K562 (cell line): ENCODE results near the gene QRFPR. TPM values are rescaled to one million over a fixed set of nuclear protein-coding genes. Genes with fewer than 3 reads are reported as not detected.

Experiments used
- ATAC-seq: fragments of 200-7000 bp; cut with Tn5 transposase; 3 replicates; pipeline ENCODE4 v1.9.1; 2020; ENCODE audit warnings: moderate library complexity
- BruUV-seq: library from RNA; stranded (reverse); fragments of 400-500 nt; replicated peaks from 2 replicates; lab custom pipeline; 2021; lab: Mats Ljungman, UMichigan
- CTCF ChIA-PET: fragments of 300-600 bp; formaldehyde crosslinking; extraction: SDS; loops from one replicate; lab custom pipeline; 2021; ENCODE audit warnings: low intra/inter-chr PET ratio; lab: Yijun Ruan, JAX
- POLR2A ChIA-PET: fragments of 300-600, 350-650 bp; sonication (Branson Sonifier 250); formaldehyde crosslinking; extraction: SDS; loops from one replicate; lab custom pipeline; 2021; ENCODE audit warnings: antibody characterized with exemption, inconsistent platforms; lab: Yijun Ruan, JAX
- DNase-seq, 4 experiments: peaks; one replicate each; pipeline versions ENCODE4 v3.0.0 to v3.0.0-alpha.2; 2011 to 2018; ENCODE audit warnings: low spot score in 3 of 4, mixed read lengths in 3 of 4; ENCODE audit errors: extremely low read depth in 1 of 4
- FAIRE-seq: peaks from 2 replicates; lab custom pipeline; 2011; peaks lifted over from hg19 to GRCh38; lab: Jason Lieb, UNC
- H2AFZ ChIP-seq: 2 replicates; pipeline ENCODE4 v1.6.0; 2011; ENCODE audit warnings: low read depth, low read length, control low read depth, inconsistent platforms
- H3K27ac ChIP-seq: fragments of 200-600 bp; 3 replicates; pipeline ENCODE4 v1.8.0; 2011; ENCODE audit warnings: low read depth, mild to moderate bottlenecking, control low read depth, inconsistent platforms, low read length, moderate library complexity, mixed read lengths; ENCODE audit errors: extremely low read depth
- H3K27me3 ChIP-seq, 2 experiments: fragments of 300-600 bp in 1 of 2; 2 replicates in 1 of 2; 3 replicates in 1 of 2; pipeline versions ENCODE4 v1.6.0 to v1.8.0; 2011; ENCODE audit warnings: inconsistent platforms in 2 of 2, low read length in 2 of 2, mild to moderate bottlenecking in 1 of 2, mixed read lengths in 1 of 2, moderate library complexity in 1 of 2; ENCODE audit not compliant: control insufficient read depth in 2 of 2, insufficient read depth in 2 of 2
- H3K36me3 ChIP-seq: fragments of 300-600 bp; 3 replicates; pipeline ENCODE4 v1.8.0; 2011; ENCODE audit warnings: mild to moderate bottlenecking, low read length, inconsistent platforms; ENCODE audit not compliant: control insufficient read depth, insufficient read depth
- H3K4me1 ChIP-seq, 2 experiments: fragments of 200-600 bp in 1 of 2; replicated peaks in 1 of 2; 2 replicates in 1 of 2; 3 replicates in 1 of 2; pipeline versions ENCODE4 v1.5.1 to v1.8.0; 2011; ENCODE audit warnings: inconsistent platforms in 2 of 2, low read length in 2 of 2, mild to moderate bottlenecking in 1 of 2, mixed read lengths in 1 of 2, moderate library complexity in 1 of 2; ENCODE audit not compliant: control insufficient read depth in 2 of 2, insufficient read depth in 2 of 2
- H3K4me2 ChIP-seq: 2 replicates; pipeline ENCODE4 v1.6.1; 2011; ENCODE audit warnings: low read length, control low read depth, inconsistent platforms, mixed read lengths; ENCODE audit not compliant: insufficient read depth
- H3K4me3 ChIP-seq: fragments of 200-600 bp; sonication (generic), shearing (Covaris generic); 2 replicates; pipeline ENCODE4 v1.5.1; 2016; ENCODE audit warnings: control low read depth, inconsistent platforms
- H3K79me2 ChIP-seq: fragments of 200-600 bp; 3 replicates; pipeline ENCODE4 v1.8.0; 2011; ENCODE audit warnings: low read length, inconsistent platforms; ENCODE audit not compliant: control insufficient read depth, insufficient read depth
- H3K9ac ChIP-seq, 2 experiments: 2 replicates each; pipeline versions ENCODE4 v1.6.0 to v1.6.1; 2011; ENCODE audit warnings: low read depth in 2 of 2, low read length in 2 of 2, control low read depth in 1 of 2, inconsistent platforms in 1 of 2, mild to moderate bottlenecking in 1 of 2, mixed read lengths in 1 of 2; ENCODE audit not compliant: insufficient read depth in 1 of 2
- H3K9me1 ChIP-seq: one replicate; pipeline ENCODE4 v1.6.0; 2011; ENCODE audit warnings: inconsistent platforms, mild to moderate bottlenecking, low read length, moderate library complexity; ENCODE audit not compliant: control insufficient read depth, insufficient read depth
- H3K9me3 ChIP-seq: replicated peaks from 2 replicates; pipeline ENCODE4 v1.5.1; 2011; ENCODE audit warnings: low read depth, low read length, inconsistent platforms; ENCODE audit not compliant: control insufficient read depth, insufficient read depth
- H4K20me1 ChIP-seq: replicated peaks from 2 replicates; pipeline ENCODE4 v1.6.1; 2011; ENCODE audit warnings: low read length, inconsistent platforms, mixed read lengths; ENCODE audit not compliant: control insufficient read depth, insufficient read depth
- BRD4 ChIP-seq: fragments of 200-600 bp; sonication (generic); IDR thresholded peaks from 2 replicates; pipeline ENCODE4 v1.6.1; 2017; ENCODE audit warnings: inconsistent platforms
- CEBPB ChIP-seq: fragments of 450-650 bp; IDR thresholded peaks from 2 replicates; pipeline ENCODE4 v1.6.1; 2016; ENCODE audit warnings: missing genetic modification characterization, missing compliant biosample characterization
- CHAMP1 ChIP-seq: fragments of 450-650 bp; IDR thresholded peaks from 2 replicates; pipeline ENCODE4 v1.6.1; 2016; ENCODE audit warnings: mild to moderate bottlenecking
- CHD1 ChIP-seq: fragments of 200-600 bp; sonication (generic); IDR thresholded peaks from one replicate; pipeline ENCODE4 v1.6.1; 2012; ENCODE audit warnings: mild to moderate bottlenecking, moderate library complexity, low read length, inconsistent platforms
- E2F3 ChIP-seq: fragments of 250-450 bp; sonication (Bioruptor Pico); IDR thresholded peaks from 2 replicates; pipeline ENCODE4 v1.4.0; 2020; ENCODE audit warnings: mild to moderate bottlenecking
- IRF1 ChIP-seq: sonication (generic); formaldehyde crosslinking; IDR thresholded peaks from 2 replicates; pipeline ENCODE4 v1.8.0; 2022; ENCODE audit warnings: missing genetic modification reagents, mild to moderate bottlenecking, borderline replicate concordance
- JUNB ChIP-seq: fragments of 450-650 bp; formaldehyde crosslinking; conservative IDR thresholded peaks from 2 replicates; pipeline ENCODE4 v1.4.0; 2020; ENCODE audit warnings: mild to moderate bottlenecking
- LARP7 ChIP-seq: fragments of 450-650 bp; IDR thresholded peaks from 2 replicates; pipeline ENCODE4 v1.6.1; 2016
- POLR2B ChIP-seq: fragments of 450-650 bp; IDR thresholded peaks from 2 replicates; pipeline ENCODE4 v1.6.1; 2018; ENCODE audit warnings: low read depth; ENCODE audit not compliant: partially characterized antibody
- STAG1 ChIP-seq: sonication (generic); formaldehyde crosslinking; IDR thresholded peaks from 2 replicates; pipeline ENCODE4 v1.5.0; 2020; ENCODE audit warnings: missing genetic modification reagents, borderline replicate concordance
- ZBTB12 ChIP-seq: fragments of 250-450 bp; sonication (Bioruptor Pico); IDR thresholded peaks from 2 replicates; pipeline ENCODE4 v1.4.0; 2020
- ZNF124 ChIP-seq: sonication (generic); formaldehyde crosslinking; IDR thresholded peaks from 2 replicates; pipeline ENCODE4 v1.8.1; 2022; ENCODE audit warnings: missing genetic modification reagents
- ZNF444 ChIP-seq: fragments of 250-450 bp; sonication (Bioruptor Pico); IDR thresholded peaks from 2 replicates; pipeline ENCODE4 v1.4.0; 2020; ENCODE audit warnings: mild to moderate bottlenecking, moderate library complexity
- ZNF584 ChIP-seq: fragments of 200-800 bp; sonication (Bioruptor generic); IDR thresholded peaks from 2 replicates; pipeline ENCODE4 v1.6.1; 2016; ENCODE audit warnings: low read depth, mild to moderate bottlenecking, missing genetic modification characterization, missing compliant biosample characterization
- ZNF707 ChIP-seq: fragments of 250-450 bp; sonication (Bioruptor Pico); conservative IDR thresholded peaks from 2 replicates; pipeline ENCODE4 v1.8.0; 2022; ENCODE audit warnings: inconsistent platforms, mild to moderate bottlenecking, moderate library complexity
- ZNF79 ChIP-seq: fragments of 250-450 bp; sonication (Bioruptor Pico); IDR thresholded peaks from 2 replicates; pipeline ENCODE4 v1.4.0; 2020; ENCODE audit warnings: low read depth, mild to moderate bottlenecking, moderate library complexity
- WGBS: fragments of 100-300 bp; shearing (Covaris generic); methylation state at CpG from one replicate; pipeline ENCODE4 v1.1.6; 2016; ENCODE audit warnings: low coverage, mixed read lengths; ENCODE audit not compliant: insufficient coverage; ENCODE audit errors: missing lambda C conversion rate; 5-methylcytosine and 5-hydroxymethylcytosine counted together
- in situ Hi-C: fragments of 300-500 bp; cut with MboI; formaldehyde crosslinking; loops from 4 replicates; pipeline ENCODE4 v1.15.0; 2018; ENCODE audit warnings: inconsistent platforms, mixed read lengths
- intact Hi-C: fragments of 100-400 bp; cut with micrococcal nuclease; formaldehyde crosslinking; loops from 2 replicates; pipeline ENCODE4 v1.14.2; 2022
- polyA plus RNA-seq, 8 experiments: library from polyadenylated mRNA; depleted of rRNA in 4 of 8; stranded (reverse) in 5 of 8; unstranded in 3 of 8; fragments of >200 nt; fragmentation: Nextera tagmentation in 2 of 8; fragmentation: Illumina TruSeq in 1 of 8; extraction: Ambion mirVana in 2 of 8; extraction: Trizol in 1 of 8; gene quantifications; 2 replicates each; pipeline versions ENCODE4 v1.2.1 to v1.2.3, GENCODE V29; 2011 to 2014; ENCODE audit warnings: inconsistent platforms in 1 of 8, missing spikeins in 1 of 8
- total RNA-seq, 7 experiments: library from RNA; depleted of rRNA in 6 of 7; stranded (reverse); fragments of >200 nt in 6 of 7; fragmentation: Illumina TruSeq in 2 of 7; extraction: Trizol in 2 of 7; gene quantifications; 2 replicates each; pipeline versions ENCODE4 v1.2.1 to v1.2.3, GENCODE V29; 2011 to 2021; ENCODE audit warnings: low replicate concordance in 1 of 7
- TF ChIP-seq, protein P1 (sequence below): fragments of 450-650 bp; IDR thresholded peaks from 2 replicates; pipeline ENCODE4 v1.6.1; 2014; ENCODE audit warnings: low read depth, mild to moderate bottlenecking, moderate library complexity, borderline replicate concordance
- TF ChIP-seq, protein P2 (sequence below): fragments of 450-650 bp; formaldehyde crosslinking; IDR thresholded peaks from 2 replicates; pipeline ENCODE4 v1.4.0; 2020; ENCODE audit warnings: mild to moderate bottlenecking, moderate library complexity

Gene QRFPR
- total and polyA plus RNA-seq, 9 of the 15 experiments (the other 6 are each of a cell fraction or from before 2014, with no cell fraction given) = not detected

DNA sequence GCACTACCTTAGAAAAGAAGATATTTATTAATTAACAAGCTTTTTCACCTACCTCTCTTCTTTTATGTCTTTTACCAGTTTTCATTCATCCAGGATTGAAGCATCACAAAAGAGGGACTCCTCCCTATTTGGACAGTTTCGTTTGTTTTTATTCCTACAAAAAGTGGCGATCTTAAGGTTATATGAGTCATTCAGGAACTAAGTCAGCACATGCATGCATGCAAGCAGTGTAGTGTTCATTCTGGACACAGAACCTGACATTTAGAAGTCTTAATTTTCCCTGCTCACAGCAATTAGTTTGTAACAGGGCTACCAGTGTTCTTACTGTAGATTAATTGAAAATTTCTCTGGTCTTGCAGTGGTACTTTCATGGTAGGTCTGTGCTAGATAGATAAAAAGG, 47.9 kb upstream of the QRFPR start:
- Histone ChIP-seq H3K79me2 (no peaks in the 10 kb centered on the region), H3K4me1 (no peaks in the 10 kb centered on the region), H3K36me3 (no peaks in the 10 kb centered on the region), H3K9me1 (no peaks in the 10 kb centered on the region), H3K4me3 (no peak overlapping the region), H2AFZ (no peak overlapping the region), H3K9ac (no peak overlapping the region), H3K9me3 (no peaks in the 10 kb centered on the region), H3K4me2 (no peak overlapping the region), H3K27ac (no peak overlapping the region), H4K20me1 (no peaks in the 10 kb centered on the region), H3K27me3 (no peaks in the 10 kb centered on the region)
- no peak for TF ChIP-seq ZNF444 (CRISPR knock-in tag)
- no peak for TF ChIP-seq CHD1
- TF ChIP-seq POLR2B = no peak
- no peak for TF ChIP-seq ZNF79 (CRISPR knock-in tag)
- no peak for TF ChIP-seq ZBTB12
- no peak for TF ChIP-seq JUNB
- TF ChIP-seq, protein P1, sequence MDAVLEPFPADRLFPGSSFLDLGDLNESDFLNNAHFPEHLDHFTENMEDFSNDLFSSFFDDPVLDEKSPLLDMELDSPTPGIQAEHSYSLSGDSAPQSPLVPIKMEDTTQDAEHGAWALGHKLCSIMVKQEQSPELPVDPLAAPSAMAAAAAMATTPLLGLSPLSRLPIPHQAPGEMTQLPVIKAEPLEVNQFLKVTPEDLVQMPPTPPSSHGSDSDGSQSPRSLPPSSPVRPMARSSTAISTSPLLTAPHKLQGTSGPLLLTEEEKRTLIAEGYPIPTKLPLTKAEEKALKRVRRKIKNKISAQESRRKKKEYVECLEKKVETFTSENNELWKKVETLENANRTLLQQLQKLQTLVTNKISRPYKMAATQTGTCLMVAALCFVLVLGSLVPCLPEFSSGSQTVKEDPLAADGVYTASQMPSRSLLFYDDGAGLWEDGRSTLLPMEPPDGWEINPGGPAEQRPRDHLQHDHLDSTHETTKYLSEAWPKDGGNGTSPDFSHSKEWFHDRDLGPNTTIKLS = no peak
- TF ChIP-seq ZNF584 (CRISPR knock-in tag) = no peak
- no peak for TF ChIP-seq IRF1
- TF ChIP-seq STAG1 (CRISPR knock-in tag) = no peak
- TF ChIP-seq CHAMP1 = no peak
- TF ChIP-seq ZNF707 = no peak
- TF ChIP-seq ZNF124 = no peak
- TF ChIP-seq CEBPB (tag) = no peak
- no peak for TF ChIP-seq BRD4
- no peak for TF ChIP-seq LARP7
- no peak for TF ChIP-seq E2F3
- TF ChIP-seq, protein P2, sequence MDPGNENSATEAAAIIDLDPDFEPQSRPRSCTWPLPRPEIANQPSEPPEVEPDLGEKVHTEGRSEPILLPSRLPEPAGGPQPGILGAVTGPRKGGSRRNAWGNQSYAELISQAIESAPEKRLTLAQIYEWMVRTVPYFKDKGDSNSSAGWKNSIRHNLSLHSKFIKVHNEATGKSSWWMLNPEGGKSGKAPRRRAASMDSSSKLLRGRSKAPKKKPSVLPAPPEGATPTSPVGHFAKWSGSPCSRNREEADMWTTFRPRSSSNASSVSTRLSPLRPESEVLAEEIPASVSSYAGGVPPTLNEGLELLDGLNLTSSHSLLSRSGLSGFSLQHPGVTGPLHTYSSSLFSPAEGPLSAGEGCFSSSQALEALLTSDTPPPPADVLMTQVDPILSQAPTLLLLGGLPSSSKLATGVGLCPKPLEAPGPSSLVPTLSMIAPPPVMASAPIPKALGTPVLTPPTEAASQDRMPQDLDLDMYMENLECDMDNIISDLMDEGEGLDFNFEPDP (CRISPR knock-in tag) = no peak
- POLR2A ChIA-PET = no interaction called here
- DNase-seq (no peak), FAIRE-seq (no peak), ATAC-seq (no peak)
- no TSS peak for BruUV-seq
- CTCF ChIA-PET = no interaction called here
- intact Hi-C loops (no loop called here), in situ Hi-C loops (no loop called here)
- 0% methylated on average over 2 of the region's 2 CpGs for WGBS
